GM19328 (cell line): ENCODE data around the gene CPSF4L.

Experiments
- ATAC-seq: cut with Tn5 transposase; IDR thresholded peaks from one replicate; pipeline ENCODE4 v1.9.1; 2021; ENCODE audit warnings: mild to moderate bottlenecking, moderate library complexity; ENCODE audit not compliant: unreplicated experiment

The CPSF4L gene

DNA sequence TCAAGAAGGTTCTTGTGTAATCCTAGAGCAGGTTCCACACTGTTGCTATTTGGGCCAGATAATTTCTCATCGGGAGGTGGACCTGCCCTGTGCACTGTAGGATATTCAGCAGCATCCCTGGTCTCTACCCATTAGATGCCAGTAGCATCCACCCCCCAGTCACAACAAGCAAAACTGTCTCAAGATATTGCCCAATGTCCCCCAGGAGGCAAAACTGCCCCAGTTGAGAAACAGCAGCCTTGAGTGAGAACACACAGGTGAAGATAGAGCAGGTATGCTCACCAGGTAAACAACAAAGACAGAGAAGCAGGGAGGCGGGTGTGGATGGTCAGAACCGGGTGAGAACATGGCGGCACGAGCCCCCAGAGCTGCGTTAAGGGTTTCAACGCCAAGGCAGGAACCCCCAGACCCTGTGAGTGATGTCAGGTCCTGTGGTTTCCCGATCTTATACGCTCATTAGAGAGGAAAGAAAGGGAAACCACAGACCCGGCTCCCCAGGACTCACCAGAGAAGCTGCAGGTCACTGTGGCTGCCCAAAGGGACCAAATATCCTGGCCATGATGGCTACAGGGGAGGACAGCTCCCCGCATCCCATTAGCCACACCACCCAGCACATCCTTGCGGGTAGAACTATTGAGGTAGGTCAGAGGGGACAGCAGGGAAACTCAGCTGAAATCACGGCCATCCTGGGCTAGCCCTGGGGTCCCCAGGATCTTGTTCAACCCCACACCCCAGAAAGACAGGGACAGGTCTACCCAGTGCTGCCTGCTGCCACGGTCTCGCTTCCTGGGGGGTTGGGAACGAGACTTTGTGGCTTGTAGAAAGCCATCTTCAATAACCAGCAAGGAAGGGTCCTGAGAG, 28.9 kb upstream of the CPSF4L start:
- ATAC-seq = peak; percentile 46

DNA sequence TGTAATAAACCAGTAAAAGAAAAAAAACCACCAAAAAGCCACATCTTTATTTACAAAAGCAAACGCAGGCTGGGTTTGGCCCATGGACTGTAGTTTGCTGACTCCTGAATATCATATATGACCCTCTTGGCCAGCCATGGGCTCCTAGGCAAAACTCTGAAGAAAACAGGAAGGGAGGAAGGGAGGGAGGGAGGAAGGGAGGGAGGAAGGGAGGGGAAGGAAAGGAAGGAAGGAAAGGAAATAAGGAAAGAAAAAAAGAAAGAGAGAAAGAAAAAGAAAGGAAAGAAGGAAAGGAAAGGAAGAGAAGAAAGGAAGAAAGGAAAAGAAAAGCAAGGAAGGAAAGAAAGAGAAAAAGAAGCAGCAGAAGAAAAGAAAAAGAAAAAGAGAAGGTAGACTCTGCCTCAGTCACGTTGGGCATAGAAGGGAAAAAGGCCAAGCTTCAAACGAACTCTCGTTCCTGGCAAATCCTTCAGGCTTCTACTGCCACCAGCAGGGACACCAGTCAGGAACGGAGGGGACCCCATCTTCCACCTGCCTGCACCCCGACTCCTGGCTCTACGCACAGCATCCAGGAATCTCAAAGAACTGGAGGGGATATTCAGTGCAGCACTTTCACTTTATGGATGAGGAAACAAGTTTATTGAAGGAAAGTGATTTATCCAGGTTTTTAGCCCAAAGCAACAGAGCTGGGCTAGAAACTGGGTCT, 28.0 kb upstream of the CPSF4L start:
- ATAC-seq = no peak

DNA sequence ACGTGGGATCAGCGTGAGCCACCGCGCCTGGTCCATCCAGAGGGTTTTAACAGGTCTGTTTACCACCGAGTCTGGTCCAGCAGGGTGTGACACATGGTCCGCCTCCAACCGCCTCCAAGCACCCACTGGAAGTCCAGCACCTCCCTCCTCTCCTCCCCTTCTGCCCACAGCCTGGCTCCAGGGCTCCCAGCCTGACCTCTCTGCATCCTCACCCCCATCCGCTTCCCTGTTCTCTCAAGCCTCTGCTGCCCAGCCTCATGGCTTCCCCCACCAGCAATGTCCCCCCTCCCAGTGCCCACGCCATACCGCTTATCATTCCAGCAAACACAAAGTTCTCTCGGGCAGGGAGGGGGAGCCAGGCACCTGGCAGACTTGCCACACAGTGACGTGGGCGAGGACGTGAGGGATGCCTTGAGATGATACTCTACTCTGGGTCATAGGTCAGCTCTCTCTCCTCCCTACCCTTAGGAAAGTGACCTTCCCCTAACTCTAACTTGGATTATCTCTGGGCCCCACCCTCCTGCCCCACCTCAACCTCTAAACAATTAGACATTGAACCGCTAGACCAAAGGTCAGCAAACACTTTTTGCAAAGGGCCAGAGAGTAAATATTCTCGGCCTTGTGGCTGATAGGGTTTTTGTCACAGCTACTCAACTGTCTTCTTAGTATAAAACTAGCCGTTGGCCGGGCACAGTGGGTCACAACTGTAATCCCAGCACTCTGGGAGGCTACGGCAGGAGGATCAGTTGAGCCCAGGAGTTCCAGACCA, 27.0 kb upstream of the CPSF4L start:
- ATAC-seq = no peak

DNA sequence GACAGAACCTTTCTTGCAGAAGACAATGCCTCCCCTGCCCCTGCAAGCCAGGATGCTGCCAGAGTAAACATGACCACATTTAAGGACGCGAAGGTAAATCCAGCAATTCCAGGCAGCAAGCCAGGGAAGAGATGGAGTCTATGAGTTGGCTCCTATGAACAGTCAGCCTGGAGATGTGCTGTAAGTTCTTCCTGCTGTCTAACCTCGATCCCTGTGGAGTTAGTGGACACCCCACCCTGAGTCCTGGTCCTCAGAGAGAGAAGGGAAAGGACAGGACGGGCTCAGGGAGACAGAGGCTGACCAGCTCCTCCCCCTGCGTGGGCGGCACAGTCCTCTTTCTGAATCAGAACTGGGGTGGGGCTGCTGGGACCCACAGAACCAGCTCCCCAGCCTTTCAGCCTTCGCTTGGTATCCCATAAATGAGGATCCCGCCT, 25.2 kb upstream of the CPSF4L start:
- ATAC-seq = no peak

DNA sequence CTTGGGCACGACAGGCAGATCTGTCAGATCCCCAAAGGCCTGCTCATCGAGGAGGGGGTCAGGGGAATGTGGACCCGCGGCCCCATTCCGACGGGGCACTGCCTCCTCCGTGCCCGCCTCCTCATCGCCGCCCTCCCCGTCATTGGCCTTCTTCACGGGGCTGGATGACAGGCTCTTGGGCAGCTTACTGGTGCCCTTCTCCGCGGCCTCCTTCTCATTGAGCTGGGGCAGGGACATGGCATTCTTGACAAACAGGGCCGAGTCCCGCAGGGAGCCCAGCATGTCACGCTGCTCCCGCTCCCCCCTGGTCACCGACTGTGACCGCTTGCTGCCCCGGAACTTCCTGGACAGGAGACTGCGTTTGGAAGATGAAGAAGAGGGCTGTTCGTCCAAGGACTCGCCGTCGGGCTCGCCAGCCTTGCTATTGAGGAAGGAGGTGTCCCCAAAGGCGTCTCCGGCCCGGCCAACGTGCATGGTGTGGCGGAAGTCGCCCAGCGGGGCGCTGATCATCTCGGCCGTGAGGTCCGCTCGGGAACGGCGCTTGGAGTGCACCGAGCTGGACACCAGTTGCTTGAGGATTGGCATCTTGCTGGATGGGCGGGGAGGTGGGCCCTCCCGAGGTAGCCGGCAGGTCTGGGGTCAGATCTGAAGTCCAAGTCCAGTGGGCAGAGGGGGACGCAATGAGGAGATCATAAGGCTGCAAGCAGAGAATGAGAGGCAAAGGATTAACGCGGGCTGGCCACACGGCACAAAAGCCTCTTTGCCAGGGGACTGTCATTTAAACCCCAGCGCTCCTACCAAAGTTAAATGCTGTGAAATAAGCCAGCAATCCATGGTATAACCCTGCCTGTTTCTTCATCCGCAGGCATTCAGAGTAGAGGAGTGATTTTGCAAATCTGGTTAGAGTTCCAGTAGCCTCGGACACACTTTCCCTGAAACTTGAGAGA, 24.5 kb upstream of the CPSF4L start:
- ATAC-seq = no peak

DNA sequence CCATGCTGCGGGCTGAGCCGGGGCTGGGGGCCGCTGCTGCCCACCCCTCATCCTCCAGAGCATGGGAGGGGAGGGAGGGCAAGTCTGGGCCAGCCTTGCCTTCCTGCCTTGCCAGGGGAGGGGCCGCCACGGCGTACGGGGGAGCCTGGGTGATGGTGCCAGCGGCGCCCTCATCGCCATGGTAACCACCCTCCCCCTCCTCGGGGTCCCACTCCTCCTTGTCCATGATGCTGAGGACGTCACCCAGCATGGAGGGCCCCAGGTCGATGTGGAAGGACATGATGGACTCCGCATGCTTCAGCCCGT, 23.9 kb upstream of the CPSF4L start:
- no peak for ATAC-seq

DNA sequence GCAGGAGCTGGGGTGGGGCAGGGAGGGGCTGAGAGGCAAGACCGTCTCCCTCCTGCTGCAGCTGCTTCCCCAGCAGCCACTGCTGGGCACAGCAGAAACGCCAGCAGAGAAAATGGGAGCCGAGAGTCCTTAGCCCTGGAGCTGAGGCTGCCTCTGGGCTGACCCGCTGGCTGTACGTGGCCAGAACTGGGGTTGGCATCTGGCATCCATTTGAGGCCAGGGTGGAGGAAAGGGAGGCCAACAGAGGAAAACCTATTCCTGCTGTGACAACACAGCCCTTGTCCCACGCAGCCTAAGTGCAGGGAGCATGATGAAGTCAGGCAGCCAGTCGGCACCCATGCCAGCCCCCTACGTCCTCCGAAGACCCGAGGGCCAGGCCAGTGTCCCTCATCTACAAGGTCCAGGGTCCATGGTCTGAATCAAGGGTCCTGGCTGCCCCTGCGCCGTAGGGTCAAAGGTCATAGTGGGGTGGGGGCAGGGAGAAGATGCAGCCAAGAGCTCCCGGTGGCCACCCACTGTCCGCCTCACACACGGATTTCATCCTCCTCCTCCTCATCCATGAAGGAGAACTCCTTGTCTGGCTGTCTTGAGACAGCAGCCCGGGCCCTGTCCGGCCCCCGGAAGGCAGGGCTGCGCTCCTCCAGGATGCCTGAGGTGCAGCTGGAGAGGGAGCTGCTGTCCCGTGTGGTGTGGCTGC, 23.4 kb upstream of the CPSF4L start:
- no peak for ATAC-seq

DNA sequence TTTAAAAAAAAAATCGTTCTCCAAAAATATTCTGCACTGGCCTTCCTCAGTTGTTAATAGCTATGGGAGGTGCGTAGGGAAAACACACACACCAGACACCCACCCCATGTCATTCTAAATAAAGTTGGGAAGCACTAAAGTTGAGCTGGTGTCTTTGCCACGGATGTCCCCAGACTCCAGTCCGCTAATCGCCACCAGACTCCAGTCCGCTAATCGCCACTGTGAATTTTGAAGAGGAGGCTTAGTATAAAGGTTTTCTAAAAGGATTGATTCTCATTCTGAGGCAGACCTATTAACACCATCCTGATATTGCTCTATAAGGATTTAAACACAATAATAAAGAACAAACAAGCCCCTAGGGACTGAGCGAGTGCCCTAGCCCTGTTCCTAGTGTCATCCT, 22.7 kb upstream of the CPSF4L start:
- ATAC-seq = no peak

DNA sequence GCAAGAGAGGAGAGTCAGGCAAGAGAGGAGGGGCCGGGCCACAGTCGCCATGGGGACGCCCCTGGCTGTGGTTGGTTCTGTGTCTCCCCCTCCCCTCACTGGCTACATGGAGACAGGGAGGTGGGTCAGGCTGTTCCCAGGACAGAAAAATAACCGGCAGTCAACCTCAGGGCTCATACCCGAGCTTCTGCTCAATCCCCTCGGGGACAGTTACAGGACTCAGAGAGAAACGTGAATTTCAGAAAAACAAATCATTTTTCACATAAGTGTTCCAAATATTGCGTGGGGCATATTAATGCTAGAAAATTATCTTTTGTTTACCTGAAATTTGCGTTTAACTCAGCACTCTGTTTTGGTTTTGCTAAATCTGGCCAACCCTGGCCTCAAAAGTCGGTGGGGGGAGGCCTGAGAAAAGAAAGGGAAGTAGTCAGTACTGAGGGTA, 22.2 kb upstream of the CPSF4L start:
- no peak for ATAC-seq

DNA sequence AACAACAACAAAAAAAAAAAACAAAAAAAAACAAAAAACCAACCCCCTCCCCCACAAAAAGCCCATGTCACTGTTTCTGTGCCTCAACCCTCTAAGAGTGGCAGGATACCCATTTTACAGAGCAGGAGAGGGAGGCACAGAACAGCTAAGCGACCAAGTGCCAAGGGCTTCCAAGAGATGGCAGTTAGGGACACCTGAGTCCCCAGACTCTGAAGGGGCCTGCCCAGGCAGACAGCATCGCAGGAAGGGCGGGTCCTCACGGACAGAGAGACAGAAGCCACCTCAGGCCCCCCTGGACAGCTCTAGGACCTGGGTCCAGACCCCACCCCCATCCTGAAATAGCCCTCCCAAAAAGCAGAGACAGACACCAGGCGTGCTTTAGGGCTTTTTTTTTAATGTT, 21.6 kb upstream of the CPSF4L start:
- no peak for ATAC-seq

DNA sequence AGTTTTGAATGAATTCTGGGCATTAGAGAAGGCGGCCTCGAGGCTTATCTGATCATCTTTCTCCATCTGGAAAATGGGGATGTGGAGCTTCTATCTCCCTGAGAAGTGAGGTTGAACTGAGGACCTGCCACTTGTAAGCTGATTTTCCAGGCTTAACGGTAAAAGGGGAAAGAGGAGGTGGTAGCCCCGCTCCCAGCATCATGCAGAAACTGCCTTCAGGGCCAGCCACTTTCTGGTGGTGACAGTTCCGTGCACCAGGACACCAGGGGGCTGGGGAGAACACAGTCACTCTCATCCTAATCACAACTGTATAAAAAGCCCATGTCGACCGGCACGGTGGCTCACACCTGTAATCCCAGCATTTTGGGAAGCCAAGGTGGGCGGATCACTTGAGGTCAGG, 20.9 kb upstream of the CPSF4L start:
- no peak for ATAC-seq

DNA sequence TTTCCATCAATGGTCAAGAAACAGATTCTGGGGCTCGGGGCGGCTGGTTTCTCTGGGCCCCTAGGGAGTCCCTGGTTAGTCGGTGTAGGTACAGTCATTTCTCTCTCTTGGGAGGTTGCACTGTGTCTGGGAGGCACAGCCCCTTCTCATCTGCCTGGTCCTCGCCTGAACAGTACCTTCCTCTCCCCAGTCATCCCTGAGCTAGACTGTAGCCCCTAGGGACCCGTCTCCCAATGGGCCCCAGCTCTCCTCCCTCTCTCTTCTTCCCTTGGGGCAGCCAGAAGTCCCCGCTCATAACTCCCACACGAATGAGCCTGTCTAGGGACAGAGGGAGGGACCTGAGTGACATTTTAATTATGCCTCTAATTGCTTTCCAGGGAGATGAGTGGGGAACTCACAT, 20.2 kb upstream of the CPSF4L start:
- ATAC-seq = peak; percentile 84

DNA sequence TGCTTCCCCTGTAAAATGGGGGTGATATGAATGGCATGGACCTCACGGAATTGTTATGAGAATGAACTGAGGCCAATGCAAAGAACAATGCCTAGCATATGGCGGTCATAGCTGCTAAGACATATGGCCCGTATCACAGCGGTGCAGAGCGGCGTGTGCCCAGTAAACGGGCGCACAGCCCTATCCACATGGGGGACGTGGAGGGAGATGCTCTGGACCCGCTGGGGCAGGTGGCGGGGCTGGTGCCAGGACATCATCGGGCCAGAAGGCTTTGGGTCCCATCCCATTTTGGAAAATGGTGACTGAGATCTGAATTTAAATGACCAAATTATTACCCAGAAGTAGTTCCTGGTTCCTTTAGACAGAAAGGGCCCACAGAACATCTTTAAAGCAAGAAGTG, 18.5 kb upstream of the CPSF4L start:
- no peak for ATAC-seq

DNA sequence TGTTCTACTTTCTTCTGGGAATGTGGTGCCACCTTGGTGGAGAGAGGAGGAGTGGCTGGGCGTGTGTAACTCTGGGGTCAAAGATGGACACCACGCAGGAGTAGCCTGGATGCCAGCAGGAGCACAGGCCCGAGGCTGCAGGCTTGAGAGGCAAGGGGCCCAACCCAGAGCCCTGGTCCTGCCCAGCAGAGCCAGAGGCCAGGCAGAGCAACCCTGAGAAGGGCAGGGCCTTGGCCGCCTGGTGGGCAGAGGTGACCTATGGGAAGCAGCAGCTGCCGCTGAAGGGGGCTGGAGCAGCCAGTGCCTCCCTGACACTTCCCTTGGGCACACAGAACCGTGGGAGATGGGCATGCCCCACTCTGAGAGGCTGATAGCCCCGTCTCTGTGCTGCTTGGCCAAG, 18.0 kb upstream of the CPSF4L start:
- ATAC-seq = no peak

DNA sequence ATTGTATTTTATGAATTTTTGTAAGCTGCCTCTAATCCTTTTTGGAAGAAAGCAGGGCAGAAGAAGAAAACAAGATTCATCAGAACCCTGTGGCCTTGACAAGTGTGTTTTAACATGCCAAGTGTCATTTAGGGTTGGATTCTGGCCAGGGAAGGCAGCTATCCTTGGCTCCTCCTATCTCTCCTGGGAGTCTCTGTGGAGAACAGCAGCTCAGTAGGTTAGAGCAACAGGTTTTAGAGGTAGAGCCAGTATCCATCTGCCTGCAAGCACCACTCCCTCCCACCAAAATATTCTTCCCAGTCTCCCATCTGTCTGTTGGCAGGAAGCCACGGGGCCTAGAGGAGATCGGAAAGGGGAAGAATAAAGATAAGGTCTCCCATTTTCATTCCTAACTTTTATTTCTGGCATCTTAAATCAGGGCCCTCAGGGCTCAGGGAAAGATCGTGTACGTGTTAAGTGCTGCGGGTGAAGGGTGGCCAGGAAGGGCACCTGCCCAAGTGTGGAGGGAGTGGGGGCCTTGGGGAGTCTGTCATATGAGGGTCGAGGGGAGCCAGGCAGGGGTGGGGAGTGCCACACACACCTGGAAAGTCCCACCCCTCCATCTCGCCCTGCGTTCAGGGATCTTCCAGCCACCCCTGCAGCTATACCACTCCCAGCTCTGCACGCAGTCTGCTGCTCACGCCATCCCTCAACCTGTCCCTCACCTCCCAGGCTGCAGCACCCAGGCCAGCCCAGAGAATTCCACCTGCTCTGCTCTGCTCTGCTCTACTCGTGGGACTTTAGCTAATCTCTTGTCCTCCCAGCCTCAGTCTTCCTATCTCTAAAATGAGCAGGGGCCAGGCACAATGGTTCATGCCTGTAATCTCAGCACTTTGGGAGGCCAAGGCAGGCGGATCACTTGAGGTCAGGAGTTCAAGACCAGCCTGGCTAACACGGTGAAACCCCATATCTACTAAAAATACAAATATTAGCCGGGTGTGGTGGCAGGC, 17.1 kb upstream of the CPSF4L start:
- no peak for ATAC-seq

DNA sequence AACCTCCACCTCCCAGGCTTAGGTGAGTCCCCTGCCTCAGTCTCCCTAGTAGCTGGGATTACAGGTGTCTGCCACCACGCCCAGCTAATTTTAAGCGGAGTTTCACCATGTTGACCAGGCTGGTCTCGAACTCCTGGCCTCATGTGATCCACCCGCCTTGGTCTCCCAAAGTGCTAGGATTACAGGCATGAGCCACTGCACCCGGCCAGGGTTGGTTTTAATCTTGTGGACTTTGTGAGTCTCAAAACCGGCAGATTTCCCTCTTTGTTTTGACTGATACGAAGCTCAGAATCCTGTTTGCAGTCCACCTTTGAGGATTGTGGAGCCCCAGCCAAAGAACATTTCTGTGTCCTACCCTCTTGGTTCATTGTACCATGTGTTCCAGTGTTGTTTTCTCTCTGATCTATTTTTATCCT, 16.4 kb upstream of the CPSF4L start:
- no peak for ATAC-seq

DNA sequence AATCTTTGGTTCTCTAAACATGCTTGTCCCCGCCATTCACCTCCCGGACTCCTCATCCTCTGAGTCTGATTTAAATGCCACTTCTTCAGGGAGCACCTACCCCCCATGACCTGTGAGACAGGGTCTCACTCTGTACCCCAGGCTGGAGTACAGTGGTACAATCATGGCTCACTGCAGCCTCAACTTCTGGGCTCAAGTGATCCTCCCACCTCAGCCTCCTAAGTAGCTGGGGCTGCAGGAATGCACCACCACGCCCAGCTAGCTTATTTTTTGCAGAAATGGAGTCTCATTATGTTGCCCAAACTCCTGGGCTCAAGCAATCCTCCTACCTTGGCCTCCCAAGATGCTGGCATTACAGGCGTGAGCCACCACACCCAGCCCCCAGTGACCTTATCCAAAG, 12.8 kb upstream of the CPSF4L start:
- ATAC-seq = no peak

DNA sequence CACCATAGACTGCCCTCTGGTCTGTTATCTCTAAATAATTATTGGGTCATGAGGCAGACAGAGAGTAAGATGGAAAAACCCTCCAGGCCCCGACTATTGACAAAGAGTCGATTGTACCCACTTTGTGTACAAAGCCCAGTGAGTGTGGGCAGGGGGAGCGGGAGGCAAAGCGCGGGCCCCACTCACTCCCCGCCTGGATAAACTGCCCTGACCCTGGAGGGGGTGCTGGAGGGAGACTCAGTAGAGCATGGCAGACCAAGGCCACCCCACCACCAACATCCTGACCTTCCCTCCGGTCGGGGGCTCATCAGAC, 11.2 kb upstream of the CPSF4L start:
- no peak for ATAC-seq

DNA sequence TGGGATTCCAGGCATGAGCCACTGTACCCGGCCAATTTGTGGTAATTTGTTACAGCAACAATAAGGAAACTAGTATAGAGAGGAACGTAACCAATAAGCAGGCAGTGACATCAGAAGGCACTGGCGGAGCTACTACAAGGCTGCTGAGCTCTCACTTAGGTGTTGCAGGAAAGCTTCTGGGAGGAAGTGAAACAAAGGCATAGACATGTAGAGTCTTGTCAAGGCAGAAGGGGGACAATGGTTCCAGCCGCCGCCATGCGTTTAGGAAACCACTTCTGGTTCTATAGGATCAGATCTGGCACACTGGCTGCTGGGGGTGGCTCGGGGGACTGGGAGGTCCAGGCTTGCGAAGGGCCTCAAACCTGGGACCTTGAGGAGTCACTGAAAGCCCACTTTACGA, 9.4 kb upstream of the CPSF4L start:
- peak; percentile 98 for ATAC-seq
